IMR-90 (cell line): ENCODE results near the gene PKIG. TPM values are rescaled to one million over a fixed set of nuclear protein-coding genes. Genes with fewer than 3 reads are reported as not detected.

Experiments used
- ATAC-seq: fragments of 200-7000 bp; cut with Tn5 transposase; 2 replicates; pipeline ENCODE4 v1.9.1; 2020; ENCODE audit warnings: low read depth, mild to moderate bottlenecking, moderate library complexity
- BruUV-seq: library from RNA; stranded (reverse); fragments of 400-500 nt; replicated peaks from 2 replicates; lab custom pipeline; 2021; lab: Mats Ljungman, UMichigan
- CTCF ChIA-PET: fragments of 300-600 bp; formaldehyde crosslinking; extraction: SDS; loops from one replicate; lab custom pipeline; 2021; ENCODE audit warnings: antibody characterized with exemption; lab: Yijun Ruan, JAX
- POLR2A ChIA-PET: fragments of 300-600 bp; sonication (Branson Sonifier 250); formaldehyde crosslinking; loops from one replicate; lab custom pipeline; 2022; ENCODE audit warnings: antibody characterized with exemption; ENCODE audit not compliant: unreplicated experiment; lab: Charles Lee
- DNase-seq: peaks from one replicate; pipeline ENCODE4 v3.0.0; 2013
- H2AFZ ChIP-seq: replicated peaks from 2 replicates; pipeline ENCODE3; 2013; ENCODE audit warnings: low read length, mild to moderate bottlenecking; ENCODE audit not compliant: poor library complexity
- H2AK5ac ChIP-seq: 2 replicates; pipeline ENCODE4 v1.6.1; 2013; ENCODE audit warnings: low read depth, low read length, inconsistent platforms
- H2AK9ac ChIP-seq: replicated peaks from 2 replicates; pipeline ENCODE3; 2013; ENCODE audit warnings: mild to moderate bottlenecking, low read depth, low read length, moderate library complexity; ENCODE audit not compliant: poor library complexity
- H2BK120ac ChIP-seq: 2 replicates; pipeline ENCODE4 v1.6.1; 2013; ENCODE audit warnings: low read depth, low read length, inconsistent platforms
- H2BK15ac ChIP-seq: 3 replicates; pipeline ENCODE4 v1.6.1; 2013; ENCODE audit warnings: low read depth, low read length, inconsistent platforms
- H2BK20ac ChIP-seq: 2 replicates; pipeline ENCODE4 v1.6.1; 2013; ENCODE audit warnings: low read depth, mild to moderate bottlenecking, inconsistent platforms, low read length, moderate library complexity
- H2BK5ac ChIP-seq: 2 replicates; pipeline ENCODE4 v1.6.1; 2013; ENCODE audit warnings: mild to moderate bottlenecking, low read depth, low read length, inconsistent platforms; ENCODE audit not compliant: poor library complexity, severe bottlenecking
- H3K14ac ChIP-seq: replicated peaks from 2 replicates; pipeline ENCODE4 v1.6.1; 2013; ENCODE audit warnings: low read depth, low read length, inconsistent platforms
- H3K18ac ChIP-seq: 2 replicates; pipeline ENCODE4 v1.6.1; 2013; ENCODE audit warnings: low read depth, low read length, control low read depth
- H3K23ac ChIP-seq: 2 replicates; pipeline ENCODE4 v1.6.1; 2013; ENCODE audit warnings: low read depth, low read length, inconsistent platforms
- H3K27ac ChIP-seq: 2 replicates; pipeline ENCODE4 v1.5.1; 2013; ENCODE audit warnings: mild to moderate bottlenecking, control low read depth, low read length; ENCODE audit not compliant: insufficient read depth
- H3K27me3 ChIP-seq: 2 replicates; pipeline ENCODE4 v1.6.1; 2013; ENCODE audit warnings: low read length; ENCODE audit not compliant: control insufficient read depth, insufficient read depth
- H3K36me3 ChIP-seq: 2 replicates; pipeline ENCODE4 v1.6.1; 2013; ENCODE audit warnings: low read length, mixed read lengths; ENCODE audit not compliant: control insufficient read depth, insufficient read depth
- H3K4ac ChIP-seq: 2 replicates; pipeline ENCODE4 v1.6.1; 2013; ENCODE audit warnings: low read depth, low read length, inconsistent platforms
- H3K4me1 ChIP-seq: 2 replicates; pipeline ENCODE4 v1.6.1; 2013; ENCODE audit warnings: low read length, mixed read lengths; ENCODE audit not compliant: control insufficient read depth, insufficient read depth
- H3K4me2 ChIP-seq: 2 replicates; pipeline ENCODE4 v1.6.1; 2013; ENCODE audit warnings: low read depth, mild to moderate bottlenecking, control low read depth, low read length, moderate library complexity
- H3K4me3 ChIP-seq: 2 replicates; pipeline ENCODE4 v1.5.1; 2013; ENCODE audit warnings: low read depth, mild to moderate bottlenecking, control low read depth, low read length, moderate library complexity; ENCODE audit not compliant: insufficient read depth
- H3K56ac ChIP-seq: 2 replicates; pipeline ENCODE4 v1.6.1; 2013; ENCODE audit warnings: low read length, inconsistent platforms; ENCODE audit not compliant: insufficient read depth; ENCODE audit errors: extremely low read depth
- H3K79me1 ChIP-seq, 2 experiments: 2 replicates each; pipeline ENCODE4 v1.6.1; 2013; ENCODE audit warnings: low read length in 2 of 2, inconsistent platforms in 1 of 2, low read depth in 1 of 2
- H3K9ac ChIP-seq: 2 replicates; pipeline ENCODE4 v1.6.1; 2013; ENCODE audit warnings: low read depth, low read length, control low read depth
- H3K9me1 ChIP-seq: 2 replicates; pipeline ENCODE4 v1.6.1; 2013; ENCODE audit warnings: low read length, inconsistent platforms; ENCODE audit not compliant: insufficient read depth
- H3K9me3 ChIP-seq: 2 replicates; pipeline ENCODE4 v1.6.1; 2013; ENCODE audit warnings: low read length; ENCODE audit not compliant: control insufficient read depth, insufficient read depth
- H4K20me1 ChIP-seq: 2 replicates; pipeline ENCODE4 v1.6.1; 2013; ENCODE audit warnings: low read length, inconsistent platforms; ENCODE audit not compliant: insufficient read depth
- H4K5ac ChIP-seq: 2 replicates; pipeline ENCODE4 v1.6.1; 2013; ENCODE audit warnings: mild to moderate bottlenecking, low read depth, low read length, control low read depth
- H4K8ac ChIP-seq, 2 experiments: 2 replicates each; pipeline ENCODE4 v1.6.1; 2013; ENCODE audit warnings: low read depth in 2 of 2, low read length in 2 of 2, control low read depth in 1 of 2, inconsistent platforms in 1 of 2
- H4K91ac ChIP-seq: 2 replicates; pipeline ENCODE4 v1.6.1; 2013; ENCODE audit warnings: low read depth, low read length, inconsistent platforms; ENCODE audit not compliant: insufficient read depth
- BHLHE40 ChIP-seq: fragments of 150-350 bp; IDR thresholded peaks from 2 replicates; pipeline ENCODE4 v1.6.1; 2016; ENCODE audit warnings: mild to moderate bottlenecking, low read depth, low read length
- CEBPB ChIP-seq: IDR thresholded peaks from 2 replicates; pipeline ENCODE4 v1.6.1; 2012; ENCODE audit warnings: low read depth, low read length, improper control_type of control experiment
- CHD1 ChIP-seq: IDR thresholded peaks from 2 replicates; pipeline ENCODE4 v1.6.1; 2012; ENCODE audit warnings: low read depth, low read length, improper control_type of control experiment
- ELK1 ChIP-seq: fragments of 150-350 bp; IDR thresholded peaks from 2 replicates; pipeline ENCODE4 v1.6.1; 2016; ENCODE audit warnings: low read depth, mild to moderate bottlenecking, low read length, moderate library complexity, borderline replicate concordance
- FOS ChIP-seq: fragments of 150-350 bp; IDR thresholded peaks from 2 replicates; pipeline ENCODE4 v1.6.1; 2016; ENCODE audit warnings: low read depth, low read length
- MAFK ChIP-seq: IDR thresholded peaks from 2 replicates; pipeline ENCODE4 v1.6.1; 2012; ENCODE audit warnings: low read depth, low read length, improper control_type of control experiment
- MAZ ChIP-seq: IDR thresholded peaks from 2 replicates; pipeline ENCODE4 v1.6.1; 2012; ENCODE audit warnings: low read depth, mild to moderate bottlenecking, low read length, improper control_type of control experiment, moderate library complexity, borderline replicate concordance
- MXI1 ChIP-seq: IDR thresholded peaks from 2 replicates; pipeline ENCODE4 v1.6.1; 2012; ENCODE audit warnings: low read depth, mild to moderate bottlenecking, low read length, moderate library complexity, borderline replicate concordance
- NFE2L2 ChIP-seq: fragments of 150-350 bp; IDR thresholded peaks from 2 replicates; pipeline ENCODE4 v1.6.1; 2016; ENCODE audit warnings: low read depth, mild to moderate bottlenecking, low read length
- POLR2A ChIP-seq: IDR thresholded peaks from 2 replicates; pipeline ENCODE4 v1.6.1; 2012; ENCODE audit warnings: mild to moderate bottlenecking, low read depth, low read length
- RAD21 ChIP-seq: IDR thresholded peaks from 2 replicates; pipeline ENCODE4 v1.6.1; 2012; ENCODE audit warnings: low read length, improper control_type of control experiment
- RCOR1 ChIP-seq: IDR thresholded peaks from 2 replicates; pipeline ENCODE4 v1.6.1; 2012; ENCODE audit warnings: mild to moderate bottlenecking, low read length, improper control_type of control experiment; ENCODE audit not compliant: insufficient replicate concordance
- RFX5 ChIP-seq: IDR thresholded peaks from 2 replicates; pipeline ENCODE4 v1.8.0; 2012; ENCODE audit warnings: low read depth, mild to moderate bottlenecking, low read length, moderate library complexity
- SMC3 ChIP-seq: fragments of 150-350 bp; IDR thresholded peaks from 2 replicates; pipeline ENCODE4 v1.6.1; 2016; ENCODE audit warnings: low read depth, mild to moderate bottlenecking, antibody characterized with exemption, low read length, moderate library complexity
- USF2 ChIP-seq: fragments of 150-350 bp; IDR thresholded peaks from 2 replicates; pipeline ENCODE4 v1.6.1; 2017; ENCODE audit warnings: mild to moderate bottlenecking, antibody characterized with exemption, low read length, low read depth
- dilution Hi-C: fragments of 300-500 bp; cut with HindIII; formaldehyde crosslinking; loops from one replicate; pipeline ENCODE4 v1.14.3; 2018; ENCODE audit warnings: low sequenced_read_pairs; ENCODE audit not compliant: unreplicated experiment
- in situ Hi-C: fragments of 300-500 bp; cut with MboI; formaldehyde crosslinking; loops from 3 replicates; pipeline ENCODE4 v1.14.3; 2019; ENCODE audit warnings: low sequenced_read_pairs, inconsistent platforms, mixed read lengths
- intact Hi-C: fragments of 100-400 bp; cut with micrococcal nuclease; formaldehyde crosslinking; loops from 2 replicates; pipeline ENCODE4 v1.10.0; 2022
- polyA plus RNA-seq, 3 experiments: library from polyadenylated mRNA; depleted of rRNA; stranded (reverse); fragments of >200 nt; gene quantifications; 2 replicates each; pipeline ENCODE4 v1.2.3, GENCODE V29; 2012; ENCODE audit warnings: low replicate concordance in 1 of 3
- total RNA-seq: library from RNA; depleted of rRNA; stranded (reverse); fragments of >200 nt; gene quantifications from 2 replicates; pipeline ENCODE4 v1.2.3, GENCODE V29; 2012
- TF ChIP-seq, protein P1 (sequence below): conservative IDR thresholded peaks from 2 replicates; pipeline ENCODE4 v1.5.1; 2012; ENCODE audit warnings: mild to moderate bottlenecking, low read depth, low read length, improper control_type of control experiment

Gene PKIG
- total and polyA plus RNA-seq, 2 of the 4 experiments (the other 2 are of a cell fraction): 78.3 to 89.6 TPM

- Histone ChIP-seq H3K4me2 (no peak overlapping the region), H3K18ac (no peak overlapping the region), H2AFZ (no peak overlapping the region), H3K14ac (no peak overlapping the region), H2AK5ac (no peak overlapping the region), H3K9me3 (no peaks in the 10 kb centered on the region), H2BK15ac (no peak overlapping the region), H3K27me3 (no peaks in the 10 kb centered on the region), H3K4ac (no peak overlapping the region), H4K91ac (no peak overlapping the region), H3K9ac (no peak overlapping the region), H2BK120ac (peak overlapping the region; percentile 6; the same call in 1 of the 2 replicates), H3K27ac (no peak overlapping the region), H4K20me1 (no peaks in the 10 kb centered on the region), H3K23ac (no peak overlapping the region), H2AK9ac (no peak overlapping the region), H3K79me1 (peaks cover 4 to 26% of the 10 kb centered on the region in 2 experiments), H4K5ac (no peak overlapping the region), H3K4me3 (no peak overlapping the region), H3K9me1 (peaks cover 11% of the 10 kb centered on the region; the same call in 1 of the 2 replicates), H3K4me1 (peaks cover 7% of the 10 kb centered on the region), H3K36me3 (no peaks in the 10 kb centered on the region), H4K8ac (no peak overlapping the region), H2BK20ac (no peak overlapping the region; the same call in 1 of the 2 replicates), H3K56ac (no peak overlapping the region), H2BK5ac (no peak overlapping the region)
- ChIA-PET POLR2A (no interaction called here), CTCF (no interaction called here)
- intact Hi-C loops: no loop called here
- no peak for ATAC-seq
- TF ChIP-seq, protein P1, sequence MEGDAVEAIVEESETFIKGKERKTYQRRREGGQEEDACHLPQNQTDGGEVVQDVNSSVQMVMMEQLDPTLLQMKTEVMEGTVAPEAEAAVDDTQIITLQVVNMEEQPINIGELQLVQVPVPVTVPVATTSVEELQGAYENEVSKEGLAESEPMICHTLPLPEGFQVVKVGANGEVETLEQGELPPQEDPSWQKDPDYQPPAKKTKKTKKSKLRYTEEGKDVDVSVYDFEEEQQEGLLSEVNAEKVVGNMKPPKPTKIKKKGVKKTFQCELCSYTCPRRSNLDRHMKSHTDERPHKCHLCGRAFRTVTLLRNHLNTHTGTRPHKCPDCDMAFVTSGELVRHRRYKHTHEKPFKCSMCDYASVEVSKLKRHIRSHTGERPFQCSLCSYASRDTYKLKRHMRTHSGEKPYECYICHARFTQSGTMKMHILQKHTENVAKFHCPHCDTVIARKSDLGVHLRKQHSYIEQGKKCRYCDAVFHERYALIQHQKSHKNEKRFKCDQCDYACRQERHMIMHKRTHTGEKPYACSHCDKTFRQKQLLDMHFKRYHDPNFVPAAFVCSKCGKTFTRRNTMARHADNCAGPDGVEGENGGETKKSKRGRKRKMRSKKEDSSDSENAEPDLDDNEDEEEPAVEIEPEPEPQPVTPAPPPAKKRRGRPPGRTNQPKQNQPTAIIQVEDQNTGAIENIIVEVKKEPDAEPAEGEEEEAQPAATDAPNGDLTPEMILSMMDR: no peak
- TF ChIP-seq ELK1 (no peak), CHD1 (no peak), MAFK (no peak), FOS (no peak), RCOR1 (no peak), RAD21 (no peak), POLR2A (no peak), NFE2L2 (no peak), SMC3 (no peak), USF2 (no peak), MAZ (no peak), MXI1 (no peak), BHLHE40 (no peak), RFX5 (no peak), CEBPB (no peak)
- dilution Hi-C loops: no loop called here
- in situ Hi-C loops: no loop called here
- DNase-seq: no peak
- no TSS peak for BruUV-seq
Observed at GRCh38 chr20:44566811-44567210, 15.6 kb upstream of the PKIG start.
